ENCODE results near the gene RAP1GAP.

- TF ChIP-seq CTCF (IDR thresholded peaks at IDR 0.05) (no peak), POLR2A (IDR thresholded peaks at IDR 0.05) (no peak)
Observed at GRCh38 chr1:21612057-21612456, 57.1 kb downstream of the RAP1GAP start.
